GM18873 (cell line): ENCODE data around the gene NOP53.
"Not testable (repeated sequence)": the region's sequence is repeated elsewhere in the genome, so short reads cannot be mapped to it uniquely, and the experiment has no call there.

Experiments used
- ATAC-seq: cut with Tn5 transposase; IDR thresholded peaks from one replicate; pipeline ENCODE4 v1.9.1; 2021; ENCODE audit warnings: mild to moderate bottlenecking, moderate library complexity, moderate number of reproducible peaks; ENCODE audit not compliant: unreplicated experiment, low FRiP score

The NOP53 gene

DNA sequence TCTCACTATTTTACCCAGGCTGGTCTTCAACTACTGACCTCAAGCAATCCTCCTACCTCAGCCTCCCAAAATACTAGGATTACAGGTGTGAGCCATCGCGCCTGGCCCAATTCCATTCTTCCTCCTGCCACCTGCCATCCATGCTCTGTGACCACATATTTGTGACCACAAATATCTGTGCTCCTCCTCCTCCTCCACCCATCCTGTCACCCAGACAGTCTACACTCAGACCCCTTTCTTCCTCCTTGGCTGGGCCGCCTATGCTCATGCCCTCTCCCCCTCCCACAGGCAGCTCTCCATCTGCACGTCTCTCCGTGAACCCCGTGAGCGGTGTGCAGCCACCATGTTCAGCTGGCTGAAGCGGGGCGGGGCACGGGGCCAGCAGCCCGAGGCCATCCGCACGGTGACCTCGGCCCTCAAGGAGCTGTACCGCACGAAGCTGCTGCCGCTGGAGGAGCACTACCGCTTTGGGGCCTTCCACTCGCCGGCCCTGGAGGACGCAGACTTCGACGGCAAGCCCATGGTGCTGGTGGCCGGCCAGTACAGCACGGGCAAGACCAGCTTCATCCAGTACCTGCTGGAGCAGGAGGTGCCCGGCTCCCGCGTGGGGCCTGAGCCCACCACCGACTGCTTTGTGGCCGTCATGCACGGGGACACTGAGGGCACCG, 28.9 kb upstream of the NOP53 start:
- no peak for ATAC-seq

DNA sequence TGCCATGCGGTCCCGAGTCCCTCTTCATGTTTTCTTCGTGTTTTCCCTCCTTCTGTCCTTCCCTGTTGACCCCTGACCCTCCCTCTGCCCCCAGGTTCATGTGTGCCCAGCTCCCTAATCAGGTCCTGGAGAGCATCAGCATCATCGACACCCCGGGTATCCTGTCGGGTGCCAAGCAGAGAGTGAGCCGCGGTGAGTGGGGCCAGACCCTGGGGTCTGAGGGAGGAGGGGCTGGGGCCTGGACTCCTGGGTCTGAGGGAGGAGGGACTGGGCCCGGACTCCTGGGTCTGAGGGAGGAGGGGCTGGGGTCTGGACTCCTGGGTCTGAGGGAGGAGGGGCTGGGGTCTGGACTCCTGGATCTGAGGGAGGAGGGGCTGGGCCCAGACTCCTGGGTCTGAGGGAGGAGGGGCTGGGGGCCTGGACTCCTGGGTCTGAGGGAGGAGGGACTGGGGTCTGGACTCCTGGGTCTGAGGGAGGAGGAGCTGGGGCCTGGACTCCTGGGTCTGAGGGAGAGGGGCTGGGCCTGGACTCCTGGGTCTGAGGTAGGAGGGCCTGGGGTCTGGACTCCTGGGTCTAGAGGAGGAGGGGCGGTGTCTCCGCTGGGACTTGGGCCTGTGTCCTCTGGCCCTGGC, 26.8 kb upstream of the NOP53 start:
- ATAC-seq, result not testable (repeated sequence)

DNA sequence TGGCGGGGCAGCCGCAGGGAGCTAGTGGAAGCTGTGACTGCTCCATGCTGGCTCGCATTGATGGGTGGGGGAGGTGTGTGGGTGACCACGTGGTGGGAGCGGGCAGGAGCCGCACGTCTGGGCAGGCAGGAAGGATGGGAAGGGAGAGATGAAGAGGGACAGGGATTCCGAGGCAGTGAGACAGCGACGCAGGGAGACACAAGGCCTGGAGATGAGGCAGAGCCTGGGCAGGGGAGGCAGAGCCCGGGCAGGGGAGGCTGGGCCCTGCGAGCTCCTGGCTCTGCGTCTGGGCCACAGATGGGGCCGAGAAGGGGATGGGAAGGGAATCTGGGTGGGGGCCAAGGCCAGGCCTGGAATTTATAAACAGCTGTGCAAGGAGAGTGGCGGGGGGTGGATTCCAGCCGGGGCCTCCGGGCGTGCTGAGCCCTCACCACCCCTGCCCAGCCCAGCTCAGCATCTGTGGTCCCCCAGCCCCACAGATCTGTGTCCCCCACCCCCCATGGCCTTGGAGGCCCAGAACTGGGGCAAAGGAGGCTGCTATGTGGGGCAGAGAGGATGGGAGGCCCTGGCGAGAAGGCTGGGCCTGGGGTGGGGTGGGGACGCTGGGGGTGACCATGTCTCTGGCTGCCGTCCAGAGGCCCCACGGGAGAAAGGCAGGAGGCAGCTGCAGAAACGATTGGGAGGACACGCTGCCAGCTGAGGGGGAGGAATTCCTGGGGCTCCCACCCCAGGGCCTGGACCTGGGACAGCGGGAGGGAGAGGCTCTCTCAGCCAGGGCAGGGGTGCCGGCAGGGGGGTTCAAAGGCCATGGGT, 26.1 kb upstream of the NOP53 start:
- no peak for ATAC-seq

DNA sequence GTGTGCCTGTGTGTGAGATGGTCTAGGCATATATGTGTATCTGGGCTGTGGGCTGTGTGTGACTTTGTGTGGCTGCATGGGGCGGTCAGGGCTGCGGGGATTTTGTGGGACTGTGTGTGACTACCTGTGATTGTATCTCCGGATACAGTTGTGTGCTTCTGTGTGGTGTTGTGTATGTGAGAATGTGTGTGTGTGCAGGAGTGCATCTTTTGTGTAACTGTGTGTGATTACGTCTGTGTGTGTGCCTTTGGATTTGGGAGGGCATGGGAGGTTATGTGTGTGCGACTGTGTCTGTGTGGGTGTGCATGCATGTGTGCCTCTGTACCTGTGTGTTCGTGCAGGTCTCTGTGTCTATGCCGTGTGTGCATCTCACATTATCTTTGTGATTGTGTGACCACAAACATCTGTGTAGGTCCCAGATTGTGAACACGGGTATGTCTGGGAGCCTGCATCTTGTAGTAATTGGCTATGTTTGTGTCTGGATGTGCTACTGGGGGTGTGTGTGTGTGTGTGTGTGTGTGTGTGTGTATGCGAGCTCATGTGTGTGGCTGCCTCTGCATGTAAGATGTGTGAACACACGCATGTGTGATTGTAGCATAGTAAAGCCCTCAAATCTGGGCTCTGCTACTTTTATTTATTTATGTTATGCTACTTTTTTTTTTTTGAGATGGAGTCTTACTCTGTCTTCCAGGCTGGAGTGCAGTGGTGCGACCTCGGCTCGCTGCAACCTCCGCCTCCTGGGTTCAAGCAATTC, 24.5 kb upstream of the NOP53 start:
- no peak for ATAC-seq

DNA sequence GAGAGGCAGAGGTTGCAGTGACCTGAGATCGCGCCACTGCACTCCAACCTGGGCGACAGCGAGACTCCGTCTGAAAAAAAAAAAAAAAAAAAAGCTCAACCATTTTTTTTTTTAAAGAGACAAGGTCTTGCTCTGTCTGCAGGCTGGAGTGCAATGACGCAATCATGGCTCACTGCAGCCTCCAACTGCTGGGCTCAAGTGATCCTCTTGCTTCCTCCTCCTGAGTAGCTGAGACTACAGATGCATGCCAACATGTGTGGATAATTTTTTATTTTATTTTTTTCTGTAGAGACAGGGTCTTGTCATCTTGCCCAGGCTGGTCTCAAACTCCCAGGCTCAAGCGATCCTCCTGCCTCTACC, 21.8 kb upstream of the NOP53 start:
- no peak for ATAC-seq

DNA sequence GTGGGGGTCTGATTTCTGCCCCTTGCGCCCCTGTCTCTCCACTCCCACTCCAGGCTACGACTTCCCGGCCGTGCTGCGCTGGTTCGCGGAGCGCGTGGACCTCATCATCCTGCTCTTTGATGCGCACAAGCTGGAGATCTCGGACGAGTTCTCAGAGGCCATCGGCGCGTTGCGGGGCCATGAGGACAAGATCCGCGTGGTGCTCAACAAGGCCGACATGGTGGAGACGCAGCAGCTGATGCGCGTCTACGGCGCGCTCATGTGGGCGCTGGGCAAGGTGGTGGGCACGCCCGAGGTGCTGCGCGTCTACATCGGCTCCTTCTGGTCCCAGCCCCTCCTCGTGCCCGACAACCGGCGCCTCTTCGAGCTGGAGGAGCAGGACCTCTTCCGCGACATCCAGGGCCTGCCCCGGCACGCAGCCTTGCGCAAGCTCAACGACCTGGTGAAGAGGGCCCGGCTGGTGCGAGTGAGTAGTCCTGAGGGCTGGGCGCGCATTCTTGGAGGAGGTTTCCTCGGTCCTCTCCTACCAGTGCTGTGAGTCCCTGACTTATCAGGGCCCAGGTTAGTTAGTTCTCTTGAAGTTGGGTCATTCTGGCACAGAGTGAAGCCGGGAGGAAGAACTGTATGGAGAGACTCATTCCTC, 19.5 kb upstream of the NOP53 start:
- ATAC-seq, result no peak

- ATAC-seq, result no peak
Measured at GRCh38 chr19:47726467-47726866, 18.9 kb upstream of the NOP53 start.

- ATAC-seq, result not testable (repeated sequence)
Measured at GRCh38 chr19:47728295-47728694, 17.1 kb upstream of the NOP53 start.

- no peak for ATAC-seq
Measured at GRCh38 chr19:47729468-47729798, 15.9 kb upstream of the NOP53 start.

- no peak for ATAC-seq
Measured at GRCh38 chr19:47729799-47730520, 15.4 kb upstream of the NOP53 start.

GRCh38 chr19:47730521-47730889, 14.8 kb upstream of the NOP53 start:
- ATAC-seq, result no peak

- no peak for ATAC-seq
Measured at GRCh38 chr19:47730910-47731309, 14.4 kb upstream of the NOP53 start.

GRCh38 chr19:47735131-47735530, 10.2 kb upstream of the NOP53 start:
- ATAC-seq, result no peak

GRCh38 chr19:47740866-47741519, 4.4 kb upstream of the NOP53 start:
- ATAC-seq, result no peak

DNA sequence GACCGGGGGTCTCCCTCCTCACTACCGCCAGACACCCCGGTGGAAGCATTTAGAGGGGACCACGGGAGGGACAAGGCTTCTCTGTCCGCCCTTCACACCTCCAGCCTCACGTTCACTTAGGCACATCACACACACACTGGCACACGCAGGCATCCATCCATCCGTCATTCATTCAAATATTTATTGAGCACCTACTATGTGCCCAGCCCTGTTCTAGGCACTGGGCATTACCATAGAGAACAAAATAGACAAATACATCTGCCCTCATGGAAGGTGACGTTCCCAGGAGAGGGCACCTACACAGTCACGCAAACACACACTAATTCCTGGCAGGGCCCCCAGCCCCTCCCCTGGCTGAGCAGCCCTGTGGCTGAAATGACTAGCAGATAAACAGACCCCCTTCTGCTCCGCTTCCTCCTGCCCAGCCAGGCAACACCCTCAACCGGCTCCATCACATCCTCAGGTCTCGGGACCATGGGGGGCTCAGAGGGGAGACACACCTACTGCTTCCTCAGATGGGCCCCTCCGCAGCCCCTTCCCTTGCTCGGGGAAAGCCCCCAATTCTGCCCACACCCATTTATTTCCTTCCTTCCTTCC, 3.7 kb upstream of the NOP53 start:
- no peak for ATAC-seq

- no peak for ATAC-seq
Measured at GRCh38 chr19:47742634-47743033, 2.7 kb upstream of the NOP53 start.

DNA sequence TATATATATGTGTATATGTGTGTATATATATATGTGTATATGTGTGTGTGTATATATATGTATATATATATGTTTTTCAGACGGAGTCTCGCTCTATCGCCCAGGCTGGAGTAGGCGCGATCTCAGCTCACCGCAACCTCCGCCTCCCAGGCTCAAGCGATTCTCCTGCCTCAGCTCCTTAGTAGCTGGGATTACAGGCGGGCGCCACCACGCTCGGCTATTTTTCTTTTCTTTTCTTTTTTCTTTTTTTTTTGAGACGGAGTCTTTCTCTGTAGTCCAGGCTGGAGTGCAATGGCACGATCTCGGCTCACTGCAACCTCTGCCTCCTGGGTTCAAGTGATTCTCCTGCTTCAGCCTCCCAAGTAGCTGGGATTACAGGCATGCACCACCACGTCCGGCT, 783 bp downstream of the NOP53 start:
- ATAC-seq, result not testable (repeated sequence)

DNA sequence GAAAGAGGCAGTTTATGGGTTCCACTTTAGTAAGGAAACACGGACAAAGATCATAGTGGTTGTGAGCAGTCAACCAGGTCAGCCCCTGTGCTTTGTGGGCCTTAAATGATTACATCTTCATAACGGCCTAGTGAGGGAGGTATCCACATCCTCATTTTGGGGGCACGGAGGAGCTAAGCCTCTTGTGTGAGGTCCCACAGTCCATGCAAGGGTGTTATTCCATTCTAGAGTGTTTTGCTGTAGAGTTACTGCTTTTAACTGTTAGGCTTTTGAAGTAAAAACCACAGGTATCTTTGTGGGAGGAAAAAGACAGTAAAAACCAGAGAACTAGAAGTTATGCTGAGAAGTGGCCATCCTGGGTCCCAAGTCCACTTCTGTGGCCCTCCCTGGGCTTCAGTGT, 4.0 kb downstream of the NOP53 start:
- ATAC-seq, result no peak

DNA sequence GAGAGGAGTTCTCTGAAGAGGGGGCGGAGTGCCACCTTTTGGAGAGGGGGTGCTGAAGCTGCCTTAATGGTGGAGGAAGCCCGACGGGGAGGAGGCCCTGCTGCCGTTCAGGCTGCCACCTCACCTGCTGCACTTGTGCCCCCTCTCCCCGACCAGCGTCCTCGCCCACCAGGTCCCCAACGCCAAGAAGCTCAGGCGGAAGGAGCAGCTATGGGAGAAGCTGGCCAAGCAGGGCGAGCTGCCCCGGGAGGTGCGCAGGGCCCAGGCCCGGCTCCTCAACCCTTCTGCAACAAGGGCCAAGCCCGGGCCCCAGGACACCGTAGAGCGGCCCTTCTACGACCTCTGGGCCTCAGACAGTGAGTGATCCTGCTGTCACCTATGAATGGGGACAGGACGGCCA, 5.4 kb downstream of the NOP53 start:
- no peak for ATAC-seq
